Measurements from ENCODE around the gene TENM4. TPM values are rescaled to one million over a fixed set of nuclear protein-coding genes. Genes with fewer than 3 reads are reported as not detected.

The TENM4 gene
- total and polyA plus RNA-seq, 2 of the 8 experiments (the other 6 are each of a cell fraction or from before 2014, with no cell fraction given): 3.5 to 7.2 TPM

DNA sequence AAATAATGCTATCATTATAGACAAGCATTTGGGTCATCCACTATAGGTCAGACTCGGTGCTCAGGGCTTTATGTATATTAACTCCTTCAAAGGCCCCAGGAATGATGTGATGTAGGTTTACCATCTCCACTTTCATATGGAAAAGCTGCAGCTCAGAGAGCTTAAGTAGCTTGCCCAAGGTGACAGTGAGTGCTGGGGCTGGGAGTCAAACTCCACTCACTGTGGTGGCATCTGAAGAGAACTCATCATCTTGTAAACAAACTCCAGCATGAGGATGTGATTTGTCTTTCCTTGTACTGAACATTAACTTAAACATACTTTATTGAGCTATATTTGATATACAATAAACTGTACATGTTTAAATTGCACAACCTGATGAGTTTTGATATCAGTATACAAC, 25.4 kb downstream of the TENM4 start:
- Histone ChIP-seq H3K9me3 (ENCODE audit: insufficient read depth in 2 of 2, low read depth in 1 of 2, low read length in 1 of 2) (0 out of 4 replicates have a peak, but pooled peaks cover 2 to 4% of the 10 kb centered on the region in 2 experiments), H4K20me1 (replicated peaks in 1 of 2; ENCODE audit: control insufficient read depth in 1 of 2, insufficient read depth in 2 of 2, low read length in 2 of 2) (no peaks in the 10 kb centered on the region), H3K27ac (ENCODE audit: low read depth, low read length) (no peak overlapping the region), H2BK120ac (replicated peaks; ENCODE audit: low read depth, low read length) (no peak overlapping the region), H3K4me3 (ENCODE audit: extremely low read depth in 1 of 4, insufficient read depth in 2 of 4, low read depth in 3 of 4, low read length in 4 of 4) (no peak overlapping the region), H3K14ac (ENCODE audit: insufficient read length) (no peak overlapping the region), H3K79me1 (ENCODE audit: low read depth, low read length) (peaks cover 2% of the 10 kb centered on the region; the same call in 1 of the 2 replicates), H2BK12ac (ENCODE audit: low read depth, low read length) (no peak overlapping the region), H2AFZ (ENCODE audit: low read length) (no peak overlapping the region), H2BK15ac (ENCODE audit: low read length) (no peak overlapping the region), H4K91ac (replicated peaks; ENCODE audit: insufficient read length, low read length) (no peak overlapping the region), H3K9ac (replicated peaks in 1 of 4; ENCODE audit: extremely low read depth in 1 of 4, low read depth in 3 of 4, low read length in 3 of 4) (no peak overlapping the region), H3K4me1 (replicated peaks in 1 of 4; ENCODE audit: control insufficient read depth in 3 of 4, insufficient read depth in 4 of 4, low read length in 3 of 4) (0 out of 7 replicates have a peak, but pooled peaks cover 0 to 5% (median 0%) of the 10 kb centered on the region in 4 experiments), H2BK20ac (ENCODE audit: low read length) (no peak overlapping the region), H3K18ac (ENCODE audit: extremely low read depth, low read length) (no peak overlapping the region), H3K27me3 (replicated peaks in 1 of 4; ENCODE audit: control insufficient read depth in 3 of 4, extremely low read depth in 1 of 4, insufficient read depth in 3 of 4, low read length in 3 of 4) (no peaks in the 10 kb centered on the region), H3K36me3 (ENCODE audit: control insufficient read depth in 2 of 4, insufficient read depth in 4 of 4, low read length in 3 of 4) (no peaks in the 10 kb centered on the region), H2AK5ac (ENCODE audit: low read depth, low read length) (no peak overlapping the region), H3K23me2 (ENCODE audit: low read depth, low read length) (no peaks in the 10 kb centered on the region), H3K56ac (replicated peaks; ENCODE audit: insufficient read length, low read depth, low read length) (no peak overlapping the region), H3K79me2 (ENCODE audit: control insufficient read depth in 1 of 2, insufficient read depth in 2 of 2, low read length in 2 of 2) (no peaks in the 10 kb centered on the region), H4K8ac (ENCODE audit: extremely low read depth, insufficient read depth, low read length) (no peak overlapping the region), H2BK5ac (ENCODE audit: low read depth, low read length) (no peak overlapping the region), H3K4me2 (ENCODE audit: insufficient read depth in 1 of 2, low read depth in 2 of 2, low read length in 2 of 2) (no peak overlapping the region), H3K23ac (ENCODE audit: insufficient read length) (no peak overlapping the region), H3K4ac (replicated peaks; ENCODE audit: insufficient read length, low read depth, low read length) (no peak overlapping the region), H4K5ac (ENCODE audit: insufficient read length, low read depth, low read length) (no peak overlapping the region)
- FAIRE-seq: no peak
- WGBS, 2 experiments (ENCODE audit: extremely low coverage in 1 of 2, insufficient coverage in 1 of 2, insufficient read length in 1 of 2, insufficient replicate concordance in 2 of 2, low coverage in 1 of 2, low lambda C conversion rate in 2 of 2, missing lambda C conversion rate in 1 of 2): 86% methylated on average over 1 of the region's 1 CpG; no CpG with 5 or more reads in 1 of the 2 experiments
- DNase-seq (ENCODE audit: low read depth in 1 of 2, low spot score in 2 of 2): no peak
- ChIA-PET POLR2A (ENCODE audit: partially characterized antibody) (no interaction called here), CTCF (ENCODE audit: partially characterized antibody) (interaction anchor here (0.6 to 2.7 kb wide), 2 partner anchors 10 to 14 kb away, joined by 3 to 18 read pairs; no protein-coding TSS in a partner anchor)
- TF ChIP-seq TAF7 (optimal IDR thresholded peaks at IDR 0.05; ENCODE audit: borderline replicate concordance, low read depth, low read length) (no peak), CEBPB (IDR thresholded peaks at IDR 0.05; ENCODE audit: low read depth, low read length) (no peak), CBX5 (IDR thresholded peaks at IDR 0.05; ENCODE audit: low read depth, low read length) (no peak), KDM1A (IDR thresholded peaks at IDR 0.05; ENCODE audit: borderline replicate concordance, low read length) (no peak), GTF2F1 (IDR thresholded peaks at IDR 0.05; ENCODE audit: borderline replicate concordance, low read depth, low read length) (no peak)
- TF ChIP-seq, protein P1, sequence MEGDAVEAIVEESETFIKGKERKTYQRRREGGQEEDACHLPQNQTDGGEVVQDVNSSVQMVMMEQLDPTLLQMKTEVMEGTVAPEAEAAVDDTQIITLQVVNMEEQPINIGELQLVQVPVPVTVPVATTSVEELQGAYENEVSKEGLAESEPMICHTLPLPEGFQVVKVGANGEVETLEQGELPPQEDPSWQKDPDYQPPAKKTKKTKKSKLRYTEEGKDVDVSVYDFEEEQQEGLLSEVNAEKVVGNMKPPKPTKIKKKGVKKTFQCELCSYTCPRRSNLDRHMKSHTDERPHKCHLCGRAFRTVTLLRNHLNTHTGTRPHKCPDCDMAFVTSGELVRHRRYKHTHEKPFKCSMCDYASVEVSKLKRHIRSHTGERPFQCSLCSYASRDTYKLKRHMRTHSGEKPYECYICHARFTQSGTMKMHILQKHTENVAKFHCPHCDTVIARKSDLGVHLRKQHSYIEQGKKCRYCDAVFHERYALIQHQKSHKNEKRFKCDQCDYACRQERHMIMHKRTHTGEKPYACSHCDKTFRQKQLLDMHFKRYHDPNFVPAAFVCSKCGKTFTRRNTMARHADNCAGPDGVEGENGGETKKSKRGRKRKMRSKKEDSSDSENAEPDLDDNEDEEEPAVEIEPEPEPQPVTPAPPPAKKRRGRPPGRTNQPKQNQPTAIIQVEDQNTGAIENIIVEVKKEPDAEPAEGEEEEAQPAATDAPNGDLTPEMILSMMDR (IDR thresholded peaks at IDR 0.05; ENCODE audit: control extremely low read depth in 1 of 3, insufficient read depth in 1 of 3, low read depth in 1 of 3, low read length in 3 of 3): no peak
- TF ChIP-seq, protein P2, sequence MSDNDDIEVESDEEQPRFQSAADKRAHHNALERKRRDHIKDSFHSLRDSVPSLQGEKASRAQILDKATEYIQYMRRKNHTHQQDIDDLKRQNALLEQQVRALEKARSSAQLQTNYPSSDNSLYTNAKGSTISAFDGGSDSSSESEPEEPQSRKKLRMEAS (IDR thresholded peaks at IDR 0.05): no peak
- TF ChIP-seq, protein P3, sequence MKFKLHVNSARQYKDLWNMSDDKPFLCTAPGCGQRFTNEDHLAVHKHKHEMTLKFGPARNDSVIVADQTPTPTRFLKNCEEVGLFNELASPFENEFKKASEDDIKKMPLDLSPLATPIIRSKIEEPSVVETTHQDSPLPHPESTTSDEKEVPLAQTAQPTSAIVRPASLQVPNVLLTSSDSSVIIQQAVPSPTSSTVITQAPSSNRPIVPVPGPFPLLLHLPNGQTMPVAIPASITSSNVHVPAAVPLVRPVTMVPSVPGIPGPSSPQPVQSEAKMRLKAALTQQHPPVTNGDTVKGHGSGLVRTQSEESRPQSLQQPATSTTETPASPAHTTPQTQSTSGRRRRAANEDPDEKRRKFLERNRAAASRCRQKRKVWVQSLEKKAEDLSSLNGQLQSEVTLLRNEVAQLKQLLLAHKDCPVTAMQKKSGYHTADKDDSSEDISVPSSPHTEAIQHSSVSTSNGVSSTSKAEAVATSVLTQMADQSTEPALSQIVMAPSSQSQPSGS (IDR thresholded peaks at IDR 0.05; ENCODE audit: low read length): no peak
